Aorta (tissue), 5 donors: ENCODE results near the gene LRMDA. TPM values are rescaled to one million over a fixed set of nuclear protein-coding genes. Genes with fewer than 3 reads are reported as not detected.

Experiments
- ATAC-seq: fragments of 200-7000 bp; cut with Tn5 transposase; one replicate; pipeline ENCODE4 v1.9.1; 2022; ENCODE audit warnings: moderate library complexity; ENCODE audit not compliant: low FRiP score
- DNase-seq, 2 donors: peaks; one replicate each; pipeline ENCODE4 v3.0.0-alpha.2; 2020
- H3K27ac ChIP-seq, 2 donors: one replicate each; pipeline ENCODE4 v1.5.1; 2013; ENCODE audit warnings: low read length in 2 of 2, mild to moderate bottlenecking in 2 of 2, moderate library complexity in 2 of 2, control low read depth in 1 of 2, inconsistent platforms in 1 of 2, low read depth in 1 of 2
- H3K27me3 ChIP-seq, 2 donors: one replicate each; pipeline ENCODE4 v1.6.1; 2013; ENCODE audit warnings: control low read depth in 1 of 2, low read length in 1 of 2, mild to moderate bottlenecking in 1 of 2, moderate library complexity in 1 of 2; ENCODE audit not compliant: insufficient read depth in 2 of 2, control insufficient read depth in 1 of 2
- H3K36me3 ChIP-seq, 2 donors: one replicate each; pipeline ENCODE4 v1.6.1; 2013; ENCODE audit warnings: control low read depth in 1 of 2, low read length in 1 of 2, mild to moderate bottlenecking in 1 of 2; ENCODE audit not compliant: insufficient read depth in 2 of 2, control insufficient read depth in 1 of 2
- H3K4me1 ChIP-seq, 2 donors: one replicate each; pipeline ENCODE4 v1.6.1; 2013; ENCODE audit warnings: low read length in 2 of 2, control low read depth in 1 of 2, mild to moderate bottlenecking in 1 of 2, moderate library complexity in 1 of 2; ENCODE audit not compliant: insufficient read depth in 2 of 2, control insufficient read depth in 1 of 2
- H3K4me3 ChIP-seq, 2 donors: one replicate each; pipeline ENCODE4 v1.5.1; 2013; ENCODE audit warnings: low read length in 2 of 2, control low read depth in 1 of 2, mild to moderate bottlenecking in 1 of 2
- H3K9me3 ChIP-seq: one replicate; pipeline ENCODE4 v1.6.1; 2013; ENCODE audit warnings: mild to moderate bottlenecking, low read length; ENCODE audit not compliant: control insufficient read depth
- WGBS, 2 donors: extraction: QIAGEN DNeasy Blood & Tissue Kit; methylation state at CpG; one replicate each; pipeline ENCODE4 v1.1.7; 2013; 5-methylcytosine and 5-hydroxymethylcytosine counted together
- intact Hi-C, 2 donors: fragments of 100-400 bp; cut with DNase I; formaldehyde crosslinking; loops; one replicate each; pipeline versions ENCODE4 v1.14.2 to v1.15.0; 2022
- polyA plus RNA-seq, 2 donors: library from polyadenylated mRNA; stranded (reverse); fragments of 200-250 nt; gene quantifications; one replicate each; pipeline ENCODE4 v1.2.3, GENCODE V29; 2013
- total RNA-seq, 2 donors: library from RNA; stranded (reverse); fragmentation: NEBNext Ultra II Directional; extraction: Animal tissue kit (Norgen Biotek cat#: 25700); gene quantifications; one replicate each; pipeline ENCODE4 v1.2.1, GENCODE V29; 2021
- donor health status: healthy with polysubstance abuse.
- donor health status: Bipolar disorder and iron deficiency.
- donor health status: DM: no; HTN: no; CAD: no.
- donor health status: DM: no; HTN: no; CAD: no.
- donor health status: DM: yes; HTN: yes; CAD: no.

The LRMDA gene
- total and polyA plus RNA-seq, 4 donors, result 7.4 to 25.7 (median 14.7) TPM

GRCh38 chr10:76002262-76002854 is 570.9 kb downstream of the LRMDA start:
- H3K9me3 ChIP-seq, result no peaks in the 10 kb centered on the region
- H3K4me3 ChIP-seq, result no peak overlapping the region
- no peaks in the 10 kb centered on the region for H3K27me3 ChIP-seq
- DNase-seq (no peak), ATAC-seq (no peak)
- H3K4me1 ChIP-seq, result no peaks in the 10 kb centered on the region
- intact Hi-C loops, result no loop called here
- H3K36me3 ChIP-seq, result no peaks in the 10 kb centered on the region
- 50 to 98% methylated on average over 2 of the region's 2 CpGs for WGBS, 2 donors
- H3K27ac ChIP-seq, result no peak overlapping the region

GRCh38 chr10:76007667-76008181 is 576.3 kb downstream of the LRMDA start:
- 90 to 91% methylated on average over 14 of the region's 14 CpGs for WGBS, 2 donors
- no peak overlapping the region for H3K27ac ChIP-seq
- no peaks in the 10 kb centered on the region for H3K4me1 ChIP-seq
- no peaks in the 10 kb centered on the region for H3K9me3 ChIP-seq
- no peak for ATAC-seq
- no peak overlapping the region for H3K4me3 ChIP-seq
- no peaks in the 10 kb centered on the region for H3K27me3 ChIP-seq
- no peak for DNase-seq
- intact Hi-C loops, result no loop called here
- H3K36me3 ChIP-seq, result no peaks in the 10 kb centered on the region

GRCh38 chr10:76009531-76009930 is 578.1 kb downstream of the LRMDA start:
- Histone ChIP-seq H3K27ac (no peak overlapping the region), H3K36me3 (no peaks in the 10 kb centered on the region), H3K27me3 (no peaks in the 10 kb centered on the region), H3K4me3 (no peak overlapping the region), H3K4me1 (no peaks in the 10 kb centered on the region), H3K9me3 (no peaks in the 10 kb centered on the region)
- ATAC-seq (no peak), DNase-seq (no peak)
- 88 to 93% methylated on average over 11 of the region's 11 CpGs for WGBS, 2 donors
- intact Hi-C loops, result no loop called here

GRCh38 chr10:76010703-76011102 is 579.3 kb downstream of the LRMDA start:
- intact Hi-C loops, result no loop called here

GRCh38 chr10:76012716-76013327 is 581.4 kb downstream of the LRMDA start:
- no peak overlapping the region for H3K27ac ChIP-seq
- H3K27me3 ChIP-seq, result no peaks in the 10 kb centered on the region
- no peak for DNase-seq
- no peak overlapping the region for H3K4me3 ChIP-seq
- 94 to 95% methylated on average over 7 of the region's 7 CpGs for WGBS, 2 donors
- no peaks in the 10 kb centered on the region for H3K36me3 ChIP-seq
- H3K4me1 ChIP-seq, result no peaks in the 10 kb centered on the region
- no peaks in the 10 kb centered on the region for H3K9me3 ChIP-seq
- intact Hi-C loops, result no loop called here
- no peak for ATAC-seq

More at GRCh38 chr10:76010703-76011102, 579.3 kb downstream of the LRMDA start:
- H3K4me1 ChIP-seq, result no peaks in the 10 kb centered on the region
- H3K4me3 ChIP-seq, result no peak overlapping the region
- H3K27ac ChIP-seq, result no peak overlapping the region
- WGBS, 2 donors, result 95% methylated on average over 3 of the region's 3 CpGs
- no peaks in the 10 kb centered on the region for H3K9me3 ChIP-seq
- H3K36me3 ChIP-seq, result no peaks in the 10 kb centered on the region
- DNase-seq (no peak), ATAC-seq (no peak)
- no peaks in the 10 kb centered on the region for H3K27me3 ChIP-seq

GRCh38 chr10:76015245-76015644 is 583.8 kb downstream of the LRMDA start:
- no peaks in the 10 kb centered on the region for H3K36me3 ChIP-seq
- ATAC-seq (peak; percentile 64), DNase-seq (no peak)
- intact Hi-C loops, result no loop called here
- H3K27ac ChIP-seq, result no peak overlapping the region
- H3K9me3 ChIP-seq, result no peaks in the 10 kb centered on the region
- no peak overlapping the region for H3K4me3 ChIP-seq
- H3K4me1 ChIP-seq, result no peaks in the 10 kb centered on the region
- WGBS, 2 donors, result 44 to 52% methylated on average over 5 of the region's 5 CpGs
- no peaks in the 10 kb centered on the region for H3K27me3 ChIP-seq

- Histone ChIP-seq H3K9me3 (no peaks in the 10 kb centered on the region), H3K4me3 (no peak overlapping the region), H3K36me3 (no peaks in the 10 kb centered on the region), H3K4me1 (no peaks in the 10 kb centered on the region), H3K27ac (no peak overlapping the region), H3K27me3 (no peaks in the 10 kb centered on the region)
- no peak for DNase-seq
- ATAC-seq, result no peak
- 93 to 94% methylated on average over 14 of the region's 14 CpGs for WGBS, 2 donors
- intact Hi-C loops, result no loop called here
These were observed 585.8 kb downstream of the LRMDA start for GRCh38 chr10:76017026-76017732.

- H3K9me3 ChIP-seq, result no peaks in the 10 kb centered on the region
These were observed 586.5 kb downstream of the LRMDA start for GRCh38 chr10:76017733-76018433.

More at GRCh38 chr10:76017733-76018433, 586.5 kb downstream of the LRMDA start:
- Histone ChIP-seq H3K36me3 (no peaks in the 10 kb centered on the region), H3K27ac (no peak overlapping the region), H3K4me3 (no peak overlapping the region), H3K4me1 (no peaks in the 10 kb centered on the region), H3K27me3 (no peaks in the 10 kb centered on the region)
- intact Hi-C loops, result no loop called here
- 78 to 82% methylated on average over 6 of the region's 6 CpGs for WGBS, 2 donors
- DNase-seq, result no peak
- no peak for ATAC-seq
